HEK293T (cell line): Measurements from ENCODE around the gene RHOC.

Source experiments
- CTBP1 ChIP-seq: fragments of 450-650 bp; IDR thresholded peaks from 2 replicates; pipeline ENCODE4 v1.6.1; 2016; ENCODE audit warnings: borderline replicate concordance
- ELF4 ChIP-seq: fragments of 450-650 bp; IDR thresholded peaks from 2 replicates; pipeline ENCODE4 v1.6.1; 2017; ENCODE audit warnings: antibody characterized with exemption
- FOXK2 ChIP-seq: fragments of 450-650 bp; IDR thresholded peaks from 2 replicates; pipeline ENCODE4 v1.6.1; 2016; ENCODE audit warnings: mild to moderate bottlenecking
- NFRKB ChIP-seq: fragments of 450-650 bp; IDR thresholded peaks from 2 replicates; pipeline ENCODE4 v1.6.1; 2016; ENCODE audit warnings: mild to moderate bottlenecking, moderate library complexity

- TF ChIP-seq CTBP1 (no peak), ELF4 (no peak), FOXK2 (no peak), NFRKB (no peak)
Measured at GRCh38 chr1:112672009-112672408, 34.9 kb downstream of the RHOC start.
